ENCODE results near the gene SLC38A1. TPM values are rescaled to one million over a fixed set of nuclear protein-coding genes. Genes with fewer than 3 reads are reported as not detected.

SLC38A1 gene
- total RNA-seq, 2 donors from 2014 or later, result 117 to 118 TPM

DNA sequence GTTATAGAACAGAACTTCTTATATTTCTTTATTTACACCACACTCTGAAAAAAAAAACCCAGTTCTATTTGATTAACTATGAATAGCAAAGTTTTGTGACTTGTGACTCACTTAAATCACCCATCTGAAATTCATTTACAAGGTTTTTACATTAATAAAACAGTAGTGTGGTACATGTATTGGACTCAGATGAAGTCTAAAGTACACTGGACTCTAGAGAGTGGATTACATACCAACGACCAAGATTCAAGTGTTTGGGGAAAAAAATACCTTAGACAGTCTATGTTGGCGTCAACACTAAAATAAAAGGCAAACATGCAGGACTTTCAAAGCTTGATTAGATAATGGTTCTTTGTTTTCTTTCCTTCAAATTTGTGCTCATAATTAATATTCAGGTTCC, 85.7 kb downstream of the SLC38A1 start:
- Histone ChIP-seq H3K27ac (no peak overlapping the region), H3K4me3 (no peak overlapping the region), H3K36me3 (no peaks in the 10 kb centered on the region), H3K27me3 (no peaks in the 10 kb centered on the region), H3K9me3 (no peaks in the 10 kb centered on the region), H3K4me1 (no peaks in the 10 kb centered on the region), H3K9ac (ENCODE audit: low read depth in 2 of 2, low read length in 2 of 2) (no peak overlapping the region)
- no peak for DNase-seq
- TF ChIP-seq, protein P1, sequence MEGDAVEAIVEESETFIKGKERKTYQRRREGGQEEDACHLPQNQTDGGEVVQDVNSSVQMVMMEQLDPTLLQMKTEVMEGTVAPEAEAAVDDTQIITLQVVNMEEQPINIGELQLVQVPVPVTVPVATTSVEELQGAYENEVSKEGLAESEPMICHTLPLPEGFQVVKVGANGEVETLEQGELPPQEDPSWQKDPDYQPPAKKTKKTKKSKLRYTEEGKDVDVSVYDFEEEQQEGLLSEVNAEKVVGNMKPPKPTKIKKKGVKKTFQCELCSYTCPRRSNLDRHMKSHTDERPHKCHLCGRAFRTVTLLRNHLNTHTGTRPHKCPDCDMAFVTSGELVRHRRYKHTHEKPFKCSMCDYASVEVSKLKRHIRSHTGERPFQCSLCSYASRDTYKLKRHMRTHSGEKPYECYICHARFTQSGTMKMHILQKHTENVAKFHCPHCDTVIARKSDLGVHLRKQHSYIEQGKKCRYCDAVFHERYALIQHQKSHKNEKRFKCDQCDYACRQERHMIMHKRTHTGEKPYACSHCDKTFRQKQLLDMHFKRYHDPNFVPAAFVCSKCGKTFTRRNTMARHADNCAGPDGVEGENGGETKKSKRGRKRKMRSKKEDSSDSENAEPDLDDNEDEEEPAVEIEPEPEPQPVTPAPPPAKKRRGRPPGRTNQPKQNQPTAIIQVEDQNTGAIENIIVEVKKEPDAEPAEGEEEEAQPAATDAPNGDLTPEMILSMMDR (IDR thresholded peaks at IDR 0.05), result no peak
- intact Hi-C loops (cut with DNase I), result no loop called here

DNA sequence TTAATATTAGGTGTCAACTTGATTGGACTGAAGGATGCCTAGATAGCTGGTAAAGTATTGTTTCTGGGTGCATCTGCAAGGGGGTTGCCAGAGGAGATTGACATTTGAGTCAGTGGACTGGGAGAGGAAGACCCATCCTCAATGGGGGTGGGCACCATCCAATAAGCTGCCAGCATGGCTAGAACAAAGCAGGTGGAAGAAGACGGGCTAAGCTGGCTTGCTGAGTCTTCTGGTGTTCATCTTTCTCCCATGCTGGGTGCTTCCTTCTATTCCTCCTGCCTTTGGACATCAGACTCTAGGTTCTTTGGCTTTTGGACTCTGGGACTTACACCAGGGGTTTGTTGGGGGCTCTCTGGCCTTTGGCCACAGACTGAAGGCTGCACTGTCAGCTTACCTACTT, 87.4 kb downstream of the SLC38A1 start:
- Histone ChIP-seq H3K27me3 (no peaks in the 10 kb centered on the region), H3K36me3 (no peaks in the 10 kb centered on the region), H3K4me1 (no peaks in the 10 kb centered on the region), H3K9ac (ENCODE audit: low read depth in 2 of 2, low read length in 2 of 2) (no peak overlapping the region), H3K9me3 (no peaks in the 10 kb centered on the region), H3K4me3 (no peak overlapping the region), H3K27ac (no peak overlapping the region)
- TF ChIP-seq, protein P1 (IDR thresholded peaks at IDR 0.05), result no peak
- no peak for DNase-seq
- intact Hi-C loops (cut with DNase I), result no loop called here

DNA sequence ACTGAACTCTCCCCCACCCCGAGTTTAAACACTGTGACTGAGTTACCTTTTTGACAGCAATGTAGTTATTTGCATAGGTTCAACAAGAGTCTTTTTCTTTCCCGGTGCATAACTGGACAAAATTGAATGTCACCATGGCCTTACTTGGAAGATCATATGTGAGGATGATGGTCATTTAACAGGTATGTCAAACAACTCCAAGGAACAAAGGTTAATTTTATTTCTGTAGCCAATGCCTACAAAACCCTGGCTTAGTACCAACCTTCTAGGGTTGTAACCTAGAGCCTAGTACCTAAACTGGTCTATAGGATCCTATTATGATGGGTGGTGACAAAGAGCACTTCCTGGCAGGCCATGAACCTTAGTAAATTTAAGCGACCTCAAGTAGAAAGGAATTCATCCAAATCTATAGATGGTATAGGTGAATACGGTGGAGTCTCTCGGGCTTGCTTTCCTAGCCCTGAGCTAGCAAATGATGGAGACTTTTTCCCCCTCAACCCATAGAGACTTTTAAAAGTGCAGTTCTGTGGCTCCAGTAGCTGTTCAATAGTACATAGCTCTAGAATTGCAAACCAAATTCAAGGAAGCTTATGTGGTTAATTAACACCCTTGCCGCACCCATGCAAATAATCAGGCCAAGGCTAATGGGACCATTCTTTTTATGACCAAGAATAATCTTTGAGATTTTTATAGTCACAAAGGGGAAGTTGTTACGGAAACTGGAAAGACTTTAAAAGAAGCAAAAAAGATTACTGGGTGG, 89.0 kb downstream of the SLC38A1 start:
- no peaks in the 10 kb centered on the region for H3K27me3 ChIP-seq
- no peaks in the 10 kb centered on the region for H3K4me1 ChIP-seq
- peak overlapping the region in 1 of 2 donors; percentile 3 for H3K9ac ChIP-seq (ENCODE audit: low read depth in 2 of 2, low read length in 2 of 2)
- no peaks in the 10 kb centered on the region for H3K36me3 ChIP-seq
- DNase-seq, result peak; percentile 66
- no peak overlapping the region for H3K4me3 ChIP-seq
- intact Hi-C loops (cut with DNase I), result no loop called here
- no peaks in the 10 kb centered on the region for H3K9me3 ChIP-seq
- H3K27ac ChIP-seq, result peak overlapping the region; percentile 69
- TF ChIP-seq, protein P1 (IDR thresholded peaks at IDR 0.05), result no peak

DNA sequence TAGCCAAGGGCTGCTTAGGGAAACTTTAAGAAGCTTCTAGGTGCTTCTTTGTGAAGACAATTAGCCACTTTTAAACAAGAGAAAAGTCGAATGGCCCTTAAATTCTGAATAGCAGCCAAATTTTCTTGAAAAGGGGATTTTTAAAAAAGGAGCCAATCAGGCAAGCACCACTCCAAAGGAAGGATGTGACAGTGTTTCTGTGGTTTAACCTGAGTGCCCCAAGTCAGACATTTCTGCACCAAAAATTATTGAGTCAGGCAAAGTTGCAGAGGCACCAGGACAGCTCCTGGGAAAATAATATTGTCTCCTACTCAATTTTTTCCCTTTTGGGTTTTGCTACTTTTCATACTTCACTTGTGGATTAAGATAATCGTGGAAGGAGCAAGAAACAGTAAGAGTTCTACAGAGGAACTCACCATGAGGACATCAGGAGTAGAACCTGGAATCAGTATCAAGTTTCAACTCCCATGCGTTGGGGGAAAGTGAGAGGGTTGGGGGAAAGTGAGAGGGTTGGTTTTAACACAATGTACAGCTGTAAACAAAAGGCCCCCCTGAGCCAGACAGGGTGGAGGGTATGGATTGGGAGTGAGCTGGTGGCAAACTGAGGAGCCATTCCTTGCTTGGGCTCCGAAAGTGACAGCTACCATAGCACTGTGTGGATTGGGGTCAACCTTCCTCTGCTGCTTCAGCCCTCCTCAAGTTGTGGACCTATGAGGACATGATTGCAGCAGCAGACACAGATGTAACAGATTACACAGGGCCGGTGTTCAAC, 90.8 kb downstream of the SLC38A1 start:
- intact Hi-C loops (cut with DNase I), result no loop called here
- no peaks in the 10 kb centered on the region for H3K4me1 ChIP-seq
- no peaks in the 10 kb centered on the region for H3K36me3 ChIP-seq
- no peaks in the 10 kb centered on the region for H3K9me3 ChIP-seq
- H3K9ac ChIP-seq (ENCODE audit: low read depth in 2 of 2, low read length in 2 of 2), result no peak overlapping the region
- no peak overlapping the region for H3K4me3 ChIP-seq
- H3K27ac ChIP-seq, result peak overlapping the region; percentile 7
- TF ChIP-seq, protein P1 (IDR thresholded peaks at IDR 0.05), result no peak
- no peaks in the 10 kb centered on the region for H3K27me3 ChIP-seq
- DNase-seq, result no peak

DNA sequence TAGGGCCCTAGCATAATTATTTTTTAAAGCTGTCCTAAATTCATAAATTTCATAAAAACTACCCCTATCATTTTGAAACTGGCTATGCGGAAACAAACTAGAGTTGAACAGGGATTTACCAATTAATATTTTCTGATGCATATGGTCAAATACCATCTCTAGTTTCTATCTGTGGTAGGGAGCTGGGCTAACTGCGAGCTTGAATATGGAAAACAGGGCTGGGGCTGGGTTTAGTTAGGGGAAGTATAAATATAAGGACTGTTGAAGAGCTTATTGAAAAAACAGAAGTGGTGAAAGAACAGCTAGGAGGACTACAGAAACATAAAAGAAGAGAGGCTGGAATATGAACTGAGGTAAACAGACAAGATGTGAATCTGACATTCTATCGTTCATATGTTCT, 91.8 kb downstream of the SLC38A1 start:
- Histone ChIP-seq H3K27me3 (no peaks in the 10 kb centered on the region), H3K4me1 (no peaks in the 10 kb centered on the region), H3K36me3 (no peaks in the 10 kb centered on the region), H3K9me3 (no peaks in the 10 kb centered on the region), H3K9ac (ENCODE audit: low read depth in 2 of 2, low read length in 2 of 2) (no peak overlapping the region), H3K4me3 (no peak overlapping the region), H3K27ac (no peak overlapping the region)
- no peak for DNase-seq
- intact Hi-C loops (cut with DNase I), result no loop called here
- TF ChIP-seq, protein P1 (IDR thresholded peaks at IDR 0.05), result no peak

Data from colonic mucosa (tissue), 4 donors.